AG09319 (cell line): Measurements from ENCODE around the gene CMC4.

Experiments used
- DNase-seq: peaks from one replicate; pipeline ENCODE4 v3.0.0-alpha.2; 2010; ENCODE audit warnings: low read depth; ENCODE audit errors: extremely low read depth
- CTCF ChIP-seq: IDR thresholded peaks from 2 replicates; pipeline ENCODE4 v1.5.1; 2011; ENCODE audit warnings: low read depth, mild to moderate bottlenecking, inconsistent platforms, low read length, moderate library complexity

CMC4 gene

GRCh38 chrX:155022585-155022984, 48.4 kb downstream of the CMC4 start, which contains the start of gene F8:
F8 (minus strand) TSS chrX:155022723; CDS start chrX:155022552, 171 bp downstream.
- no peak for TF ChIP-seq CTCF
- no peak for DNase-seq

- no peak for DNase-seq
- TF ChIP-seq CTCF = no peak
These were observed 50.3 kb downstream of the CMC4 start for GRCh38 chrX:155020591-155020990.
